ENCODE data around the gene SLAMF1.
"Not testable (repeated sequence)": the region's sequence is repeated elsewhere in the genome, so short reads cannot be mapped to it uniquely, and the experiment has no call there.

The SLAMF1 gene

GRCh38 chr1:160605792-160606479, 40.9 kb downstream of the SLAMF1 start:
- no peak for DNase-seq (ENCODE audit: low read depth in 2 of 2)

- DNase-seq (ENCODE audit: low read depth in 2 of 2), result no peak
Measured at GRCh38 chr1:160605205-160605604, 41.6 kb downstream of the SLAMF1 start.

GRCh38 chr1:160597705-160598104, 49.1 kb downstream of the SLAMF1 start:
- no peak for DNase-seq (ENCODE audit: low read depth in 2 of 2)

GRCh38 chr1:160597051-160597450, 49.8 kb downstream of the SLAMF1 start:
- no peak for DNase-seq (ENCODE audit: low read depth in 2 of 2)

- DNase-seq (ENCODE audit: low read depth in 2 of 2), result no peak
Measured at GRCh38 chr1:160590488-160590887, 56.4 kb downstream of the SLAMF1 start.

GRCh38 chr1:160588468-160588867, 58.4 kb downstream of the SLAMF1 start:
- DNase-seq (ENCODE audit: low read depth in 2 of 2), result no peak

GRCh38 chr1:160584784-160585183, 62.1 kb downstream of the SLAMF1 start:
- DNase-seq (ENCODE audit: low read depth in 2 of 2), result no peak

GRCh38 chr1:160582976-160583375, 63.9 kb downstream of the SLAMF1 start:
- DNase-seq (ENCODE audit: low read depth in 2 of 2), result not testable (repeated sequence)

GRCh38 chr1:160581961-160582360, 64.9 kb downstream of the SLAMF1 start:
- no peak for DNase-seq (ENCODE audit: low read depth in 2 of 2)

- no peak for DNase-seq (ENCODE audit: low read depth in 2 of 2)
Measured at GRCh38 chr1:160580221-160580812, 66.5 kb downstream of the SLAMF1 start.

- no peak for DNase-seq (ENCODE audit: low read depth in 2 of 2)
Measured at GRCh38 chr1:160579216-160579701, 67.6 kb downstream of the SLAMF1 start, which contains the start of gene CD84. Gene CD84 (minus strand): TSS chr1:160579496. CDS start chr1:160579437, 59 bp downstream.

- DNase-seq (ENCODE audit: low read depth in 2 of 2), result no peak
Measured at GRCh38 chr1:160578525-160579191, 68.2 kb downstream of the SLAMF1 start.

GRCh38 chr1:160578175-160578524, 68.7 kb downstream of the SLAMF1 start:
- DNase-seq (ENCODE audit: low read depth in 2 of 2), result no peak

GRCh38 chr1:160577671-160578070, 69.2 kb downstream of the SLAMF1 start:
- DNase-seq (ENCODE audit: low read depth in 2 of 2), result no peak

- no peak for DNase-seq (ENCODE audit: low read depth in 2 of 2)
Measured at GRCh38 chr1:160576884-160577283, 70.0 kb downstream of the SLAMF1 start.

GRCh38 chr1:160576390-160576789, 70.5 kb downstream of the SLAMF1 start:
- no peak for DNase-seq (ENCODE audit: low read depth in 2 of 2)

GRCh38 chr1:160575112-160575664, 71.7 kb downstream of the SLAMF1 start:
- no peak for DNase-seq (ENCODE audit: low read depth in 2 of 2)

GRCh38 chr1:160570840-160571239, 76.0 kb downstream of the SLAMF1 start:
- DNase-seq (ENCODE audit: low read depth in 2 of 2), result no peak

- no peak for DNase-seq (ENCODE audit: low read depth in 2 of 2)
Measured at GRCh38 chr1:160569806-160570205, 77.0 kb downstream of the SLAMF1 start.

- DNase-seq (ENCODE audit: low read depth in 2 of 2), result no peak
Measured at GRCh38 chr1:160567858-160568682, 78.8 kb downstream of the SLAMF1 start.

GRCh38 chr1:160567341-160567740, 79.5 kb downstream of the SLAMF1 start:
- DNase-seq (ENCODE audit: low read depth in 2 of 2), result no peak

GRCh38 chr1:160565564-160565963, 81.3 kb downstream of the SLAMF1 start:
- no peak for DNase-seq (ENCODE audit: low read depth in 2 of 2)
